Natural killer cell (primary cell): ENCODE results near the gene SSBP4. TPM values are rescaled to one million over a fixed set of nuclear protein-coding genes. Genes with fewer than 3 reads are reported as not detected.

Source experiments
- ATAC-seq, 3 donors: fragments of 150-1000 bp in 2 of 3; fragments of 200-7000 bp in 1 of 3; cut with Tn5 transposase; 1 replicate in 1 of 3; 2 replicates in 2 of 3; pipeline ENCODE4 v1.10.0; 2021; ENCODE audit warnings: mild to moderate bottlenecking in 2 of 3, moderate library complexity in 2 of 3
- DNase-seq, 2 donors: peaks; one replicate each; pipeline versions ENCODE4 v3.0.0 to v3.0.0-alpha.2; 2013 to 2021; ENCODE audit warnings: mixed read lengths in 1 of 2
- H3K27ac ChIP-seq: one replicate; pipeline ENCODE4 v1.5.1; 2013; ENCODE audit warnings: mild to moderate bottlenecking, low read length
- H3K27me3 ChIP-seq: one replicate; pipeline ENCODE4 v1.6.1; 2013; ENCODE audit warnings: low read length; ENCODE audit not compliant: control insufficient read depth, insufficient read depth
- H3K36me3 ChIP-seq: one replicate; pipeline ENCODE4 v1.6.1; 2013; ENCODE audit warnings: low read length; ENCODE audit not compliant: control insufficient read depth, insufficient read depth
- H3K4me1 ChIP-seq: one replicate; pipeline ENCODE4 v1.6.1; 2013; ENCODE audit warnings: low read length; ENCODE audit not compliant: control insufficient read depth, insufficient read depth
- H3K4me3 ChIP-seq: one replicate; pipeline ENCODE4 v1.5.1; 2013; ENCODE audit warnings: low read length
- H3K9me3 ChIP-seq: one replicate; pipeline ENCODE4 v1.6.1; 2013; ENCODE audit warnings: low read length; ENCODE audit not compliant: control insufficient read depth, insufficient read depth
- H3K27ac Mint-ChIP-seq, 2 donors: one replicate each; pipeline ENCODE4 v1.8.0; 2022; ENCODE audit warnings: mild to moderate bottlenecking in 2 of 2, mixed read lengths in 2 of 2, moderate library complexity in 1 of 2
- H3K27me3 Mint-ChIP-seq, 2 donors: one replicate each; pipeline ENCODE4 v1.8.0; 2022; ENCODE audit warnings: low read depth in 2 of 2, mixed read lengths in 2 of 2
- H3K36me3 Mint-ChIP-seq: one replicate; pipeline ENCODE4 v1.8.0; 2022; ENCODE audit warnings: mixed read lengths
- H3K4me1 Mint-ChIP-seq, 2 donors: one replicate each; pipeline ENCODE4 v1.8.0; 2022; ENCODE audit warnings: mixed read lengths in 2 of 2
- H3K4me3 Mint-ChIP-seq: one replicate; pipeline ENCODE4 v1.8.0; 2022; ENCODE audit warnings: mild to moderate bottlenecking, moderate library complexity, mixed read lengths
- H3K9me3 Mint-ChIP-seq, 2 donors: one replicate each; pipeline ENCODE4 v1.8.0; 2022; ENCODE audit warnings: mixed read lengths in 2 of 2
- whole genome bisulfite sequencing: methylation state at CpG from one replicate; pipeline ENCODE4 v1.1.7; 2013; ENCODE audit warnings: missing lambda C conversion rate; ENCODE audit not compliant: insufficient coverage; 5-methylcytosine and 5-hydroxymethylcytosine counted together
- intact Hi-C: fragments of 100-400 bp; cut with micrococcal nuclease; formaldehyde crosslinking; loops from one replicate; pipeline ENCODE4 v1.14.2; 2022
- total RNA-seq, 4 donors: library from RNA; stranded (reverse); fragments of 120-200 nt in 1 of 4; gene quantifications; one replicate each; pipeline versions ENCODE4 v1.2.3 to v1.2.4, GENCODE V29; 2013 to 2022
- TF ChIP-seq, protein P1 (sequence below): fragments of 200-600 bp; IDR thresholded peaks from one replicate; pipeline ENCODE4 v1.8.0; 2022; ENCODE audit warnings: antibody characterized with exemption

Gene SSBP4
- total RNA-seq, 3 donors from 2014 or later (not counting 1 experiment from before 2014, with no cell fraction given): 137 to 169 (median 158) TPM

DNA sequence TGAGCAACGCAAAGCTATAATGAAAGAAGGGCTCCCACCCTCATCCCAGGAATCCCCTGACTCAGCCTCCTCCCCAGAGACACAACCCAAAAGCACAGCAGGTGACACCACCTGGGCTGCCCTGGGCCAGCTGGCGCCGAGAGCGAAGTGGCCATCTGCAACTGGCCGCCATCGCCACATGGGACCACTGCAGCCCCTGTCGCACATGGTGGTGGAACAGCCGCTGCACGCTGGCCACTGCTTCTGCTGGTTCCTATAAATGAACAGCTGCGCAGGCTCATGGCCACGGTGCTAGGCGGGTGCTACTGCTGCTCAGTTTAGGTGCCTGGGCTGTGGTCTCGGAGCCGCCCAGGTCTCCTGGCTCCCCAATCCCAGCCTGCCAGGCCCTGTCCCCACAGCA lies 30.4 kb downstream of the SSBP4 start:
- Histone ChIP-seq H3K27me3 (no peaks in the 10 kb centered on the region), H3K27ac (no peak overlapping the region), H3K4me1 (peaks cover 8% of the 10 kb centered on the region), H3K4me3 (no peak overlapping the region), H3K36me3 (peaks cover 61% of the 10 kb centered on the region), H3K9me3 (no peaks in the 10 kb centered on the region)
- TF ChIP-seq, protein P1, sequence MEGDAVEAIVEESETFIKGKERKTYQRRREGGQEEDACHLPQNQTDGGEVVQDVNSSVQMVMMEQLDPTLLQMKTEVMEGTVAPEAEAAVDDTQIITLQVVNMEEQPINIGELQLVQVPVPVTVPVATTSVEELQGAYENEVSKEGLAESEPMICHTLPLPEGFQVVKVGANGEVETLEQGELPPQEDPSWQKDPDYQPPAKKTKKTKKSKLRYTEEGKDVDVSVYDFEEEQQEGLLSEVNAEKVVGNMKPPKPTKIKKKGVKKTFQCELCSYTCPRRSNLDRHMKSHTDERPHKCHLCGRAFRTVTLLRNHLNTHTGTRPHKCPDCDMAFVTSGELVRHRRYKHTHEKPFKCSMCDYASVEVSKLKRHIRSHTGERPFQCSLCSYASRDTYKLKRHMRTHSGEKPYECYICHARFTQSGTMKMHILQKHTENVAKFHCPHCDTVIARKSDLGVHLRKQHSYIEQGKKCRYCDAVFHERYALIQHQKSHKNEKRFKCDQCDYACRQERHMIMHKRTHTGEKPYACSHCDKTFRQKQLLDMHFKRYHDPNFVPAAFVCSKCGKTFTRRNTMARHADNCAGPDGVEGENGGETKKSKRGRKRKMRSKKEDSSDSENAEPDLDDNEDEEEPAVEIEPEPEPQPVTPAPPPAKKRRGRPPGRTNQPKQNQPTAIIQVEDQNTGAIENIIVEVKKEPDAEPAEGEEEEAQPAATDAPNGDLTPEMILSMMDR: no peak
- peaks cover 4 to 21% of the 10 kb centered on the region in 2 donors for H3K4me1 Mint-ChIP-seq
- intact Hi-C loops: no loop called here
- ATAC-seq (no peak), DNase-seq (no peak)
- H3K4me3 Mint-ChIP-seq: no peak overlapping the region
- H3K27me3 Mint-ChIP-seq: no peaks in the 10 kb centered on the region
- H3K36me3 Mint-ChIP-seq: no peaks in the 10 kb centered on the region
- WGBS: 97% methylated on average over 14 of the region's 14 CpGs
- no peaks in the 10 kb centered on the region for H3K9me3 Mint-ChIP-seq
- H3K27ac Mint-ChIP-seq: no peak overlapping the region

DNA sequence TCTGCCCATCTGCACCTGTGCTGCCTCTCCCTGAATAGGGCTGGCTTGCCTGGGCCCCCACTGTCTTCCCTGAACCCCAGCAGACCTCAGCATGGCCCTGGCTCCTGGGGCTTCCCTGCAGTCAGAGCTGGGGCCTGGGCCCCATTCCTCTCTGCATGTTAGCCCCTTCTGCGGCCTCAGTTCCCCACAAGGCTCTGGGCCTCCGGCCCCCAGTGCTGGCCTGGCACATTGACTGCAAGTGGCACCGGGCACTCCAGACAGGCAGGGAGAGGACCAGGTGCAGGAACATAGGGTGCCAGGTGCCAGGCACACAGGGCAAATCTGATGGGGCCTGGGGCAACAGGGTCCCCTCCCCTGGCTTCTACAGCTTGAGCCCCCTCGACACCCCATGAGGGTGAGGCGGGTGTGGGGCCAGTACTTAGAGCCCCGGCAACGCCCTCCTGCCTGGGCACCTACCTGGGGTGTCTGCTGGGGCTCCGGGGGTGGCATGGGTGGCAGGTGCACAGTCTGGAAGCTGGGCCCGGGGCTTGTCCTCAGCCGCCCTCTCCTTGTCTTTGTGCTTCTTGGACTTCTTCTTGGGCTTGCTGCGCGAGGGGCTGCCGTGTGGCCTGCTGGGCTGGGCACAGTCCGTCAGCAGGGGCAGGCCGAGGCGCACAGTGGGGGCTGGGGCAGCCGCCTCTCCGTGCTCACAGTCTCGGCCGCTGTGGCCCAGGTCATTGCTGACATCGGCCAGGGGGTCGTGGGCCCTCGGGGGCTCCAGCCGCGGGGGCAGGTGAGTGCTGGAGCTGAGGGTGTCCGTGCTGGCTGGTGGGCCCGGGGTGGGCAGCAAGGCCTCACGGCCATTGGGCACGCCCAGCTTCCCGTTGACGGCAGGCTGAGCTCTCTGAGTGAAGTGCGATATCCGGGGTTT lies 31.1 kb downstream of the SSBP4 start:
- Mint-ChIP-seq H3K27me3 (no peaks in the 10 kb centered on the region), H3K9me3 (no peaks in the 10 kb centered on the region), H3K36me3 (no peaks in the 10 kb centered on the region), H3K27ac (peak overlapping the region; percentile 51 to 64), H3K4me1 (peaks cover 4 to 21% of the 10 kb centered on the region in 2 donors), H3K4me3 (no peak overlapping the region)
- TF ChIP-seq, protein P1: no peak
- DNase-seq (no peak), ATAC-seq (peak in 1 of 3 donors; percentile 9)
- peaks cover 54% of the 10 kb centered on the region for H3K36me3 ChIP-seq
- peaks cover 8% of the 10 kb centered on the region for H3K4me1 ChIP-seq
- H3K27ac ChIP-seq: no peak overlapping the region
- no peak overlapping the region for H3K4me3 ChIP-seq
- intact Hi-C loops: no loop called here
- H3K27me3 ChIP-seq: no peaks in the 10 kb centered on the region
- WGBS: 87% methylated on average over 33 of the region's 33 CpGs
- H3K9me3 ChIP-seq: no peaks in the 10 kb centered on the region

DNA sequence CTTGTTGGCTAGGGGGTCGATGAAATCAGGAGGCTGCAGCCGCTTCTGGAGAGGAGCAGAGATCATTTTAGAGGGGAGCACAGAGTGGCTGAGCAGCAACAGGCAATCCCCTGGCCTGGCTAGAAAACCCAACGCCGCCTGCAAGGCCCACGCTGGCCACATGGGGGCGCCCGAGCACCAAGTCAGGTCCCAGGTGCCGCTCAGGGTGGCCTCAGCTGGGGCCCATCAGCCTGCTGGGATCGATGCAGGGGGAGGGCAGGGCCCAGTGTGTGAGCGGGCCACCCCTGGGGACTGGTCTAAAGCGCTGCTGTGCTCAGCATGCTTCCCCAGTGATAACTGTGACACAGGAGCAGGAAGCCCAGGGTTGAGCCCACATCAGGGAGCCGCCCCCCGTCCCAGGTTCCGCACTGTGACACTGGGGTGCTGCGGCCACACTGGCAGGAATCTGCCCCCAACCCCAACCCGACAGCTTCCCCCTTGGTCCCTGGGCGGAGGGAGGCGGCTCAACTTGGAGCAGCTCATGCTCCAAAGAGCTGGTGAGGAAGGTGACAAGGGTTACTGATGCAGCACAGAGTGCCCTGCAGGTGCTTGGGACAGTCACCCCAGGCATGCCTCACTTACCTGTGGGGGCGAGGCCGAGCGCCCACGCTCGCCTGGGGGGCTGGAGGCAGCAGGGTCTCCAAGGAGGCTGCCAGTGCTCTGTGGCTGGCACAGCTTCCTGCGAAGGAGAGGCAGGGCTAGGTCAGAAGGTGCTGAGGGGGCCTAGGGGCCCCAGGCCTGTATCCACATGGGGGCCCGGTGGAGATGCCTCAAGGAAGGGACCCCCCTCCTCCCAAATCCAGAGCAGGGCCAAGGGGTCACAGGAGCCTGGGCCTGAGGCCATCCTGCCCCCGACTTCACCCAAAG lies 32.0 kb downstream of the SSBP4 start:
- Mint-ChIP-seq H3K27ac (peak overlapping the region; percentile 51 to 64), H3K36me3 (no peaks in the 10 kb centered on the region), H3K27me3 (no peaks in the 10 kb centered on the region), H3K4me3 (peak overlapping the region; percentile 6), H3K9me3 (no peaks in the 10 kb centered on the region), H3K4me1 (peaks cover 7 to 23% of the 10 kb centered on the region in 2 donors)
- DNase-seq (peak; percentile 87 to 93), ATAC-seq (peak; percentile 89 to 95 (median 91))
- no peak overlapping the region for H3K27ac ChIP-seq
- intact Hi-C loops: loop anchor here (1.0 kb wide), 1 partner anchor 396 kb away; no protein-coding TSS in a partner anchor
- TF ChIP-seq, protein P1: peak; percentile 95
- no peaks in the 10 kb centered on the region for H3K27me3 ChIP-seq
- H3K36me3 ChIP-seq: peaks cover 46% of the 10 kb centered on the region
- 54% methylated on average over 26 of the region's 26 CpGs for WGBS
- no peak overlapping the region for H3K4me3 ChIP-seq
- no peaks in the 10 kb centered on the region for H3K9me3 ChIP-seq
- peaks cover 8% of the 10 kb centered on the region for H3K4me1 ChIP-seq
